Testis (tissue), 2 donors: ENCODE results near the gene AKR1C8.

Source experiments
- POLR2A ChIP-seq: fragments of 450-650 bp; IDR thresholded peaks from one replicate; pipeline ENCODE4 v1.6.1; 2017; ENCODE audit warnings: antibody characterized with exemption, mild to moderate bottlenecking, moderate library complexity
- TF ChIP-seq, protein P1 (sequence below), 3 experiments: fragments of 450-650 bp in 2 of 3; fragments of 200-600 bp in 1 of 3; sonication (generic) in 1 of 3; IDR thresholded peaks; one replicate each; pipeline ENCODE4 v1.5.1; 2016 to 2019; ENCODE audit warnings: antibody characterized with exemption in 3 of 3, mild to moderate bottlenecking in 2 of 3, moderate library complexity in 1 of 3

- TF ChIP-seq POLR2A, result no peak
- TF ChIP-seq, protein P1, sequence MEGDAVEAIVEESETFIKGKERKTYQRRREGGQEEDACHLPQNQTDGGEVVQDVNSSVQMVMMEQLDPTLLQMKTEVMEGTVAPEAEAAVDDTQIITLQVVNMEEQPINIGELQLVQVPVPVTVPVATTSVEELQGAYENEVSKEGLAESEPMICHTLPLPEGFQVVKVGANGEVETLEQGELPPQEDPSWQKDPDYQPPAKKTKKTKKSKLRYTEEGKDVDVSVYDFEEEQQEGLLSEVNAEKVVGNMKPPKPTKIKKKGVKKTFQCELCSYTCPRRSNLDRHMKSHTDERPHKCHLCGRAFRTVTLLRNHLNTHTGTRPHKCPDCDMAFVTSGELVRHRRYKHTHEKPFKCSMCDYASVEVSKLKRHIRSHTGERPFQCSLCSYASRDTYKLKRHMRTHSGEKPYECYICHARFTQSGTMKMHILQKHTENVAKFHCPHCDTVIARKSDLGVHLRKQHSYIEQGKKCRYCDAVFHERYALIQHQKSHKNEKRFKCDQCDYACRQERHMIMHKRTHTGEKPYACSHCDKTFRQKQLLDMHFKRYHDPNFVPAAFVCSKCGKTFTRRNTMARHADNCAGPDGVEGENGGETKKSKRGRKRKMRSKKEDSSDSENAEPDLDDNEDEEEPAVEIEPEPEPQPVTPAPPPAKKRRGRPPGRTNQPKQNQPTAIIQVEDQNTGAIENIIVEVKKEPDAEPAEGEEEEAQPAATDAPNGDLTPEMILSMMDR (IDR thresholded peaks at IDR 0.05), result no peak
Observed at GRCh38 chr10:5188358-5188757, 3.4 kb upstream of the AKR1C8 start.
